ENCODE results near the gene TPD52L3.
A peak's percentile ranks its signal among the peaks of the same experiment; 100 is the strongest.

TPD52L3 gene

DNA sequence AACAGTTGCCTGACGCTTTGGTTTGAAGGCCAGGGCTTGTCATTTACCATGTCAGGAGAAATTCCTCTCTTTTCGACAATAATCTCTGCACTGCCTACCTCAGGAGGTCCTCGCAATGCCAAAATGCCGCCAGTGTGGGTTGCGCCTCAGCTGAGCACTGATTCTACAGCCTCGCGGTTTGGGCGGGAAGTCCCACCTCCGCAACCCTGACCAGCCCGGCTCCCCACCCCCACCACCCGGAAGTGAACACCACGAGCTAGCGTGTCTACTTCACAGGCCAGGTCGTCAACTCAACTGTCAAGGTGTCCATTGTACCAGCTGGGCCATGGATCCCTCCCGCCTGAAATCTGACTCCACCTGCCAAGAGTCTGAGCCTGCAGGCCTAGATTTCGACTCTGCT lies at the start of gene TPD52L3:
TPD52L3 (plus strand) TSS at position 273 of the 400 bp plus-strand sequence. CDS start 221 bp downstream, outside the sequence.
- H3K4me3 Mint-ChIP-seq, result no peak within 1 kb of the TSS
- H3K36me3 Mint-ChIP-seq, result no peaks in the 10 kb centered on the region
- H3K4me1 Mint-ChIP-seq, result no peaks in the 10 kb centered on the region
- H3K9me3 Mint-ChIP-seq, result peaks cover 3% of the 10 kb centered on the region
- H3K27me3 Mint-ChIP-seq, result peaks cover 7% of the 10 kb centered on the region
- H3K27ac Mint-ChIP-seq, result no peak within 1 kb of the TSS
- ATAC-seq, result no peak

DNA sequence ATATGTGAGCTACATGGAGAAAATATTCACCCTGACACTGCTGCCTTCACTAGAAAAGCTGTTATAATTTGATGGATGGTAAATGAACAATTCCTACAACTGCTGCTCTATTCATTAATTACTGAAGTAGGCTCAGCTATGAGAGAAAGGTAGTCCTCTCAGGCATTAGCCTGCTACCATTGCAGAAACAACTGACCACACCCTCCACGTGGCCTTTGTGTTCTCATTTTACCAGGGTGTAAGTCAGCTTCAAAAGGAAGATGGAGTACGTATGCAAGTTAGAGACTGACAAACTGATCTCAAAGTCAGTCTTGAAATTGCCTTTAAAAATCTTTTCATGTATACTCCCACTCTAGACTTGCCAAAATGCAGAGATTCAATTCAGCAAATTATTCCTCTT lies 26.3 kb upstream of the TPD52L3 start:
- no peak for ATAC-seq
- H3K27ac Mint-ChIP-seq, result no peak overlapping the region
- H3K27me3 Mint-ChIP-seq, result peaks cover 11% of the 10 kb centered on the region
- H3K4me1 Mint-ChIP-seq, result no peaks in the 10 kb centered on the region
- H3K36me3 Mint-ChIP-seq, result no peaks in the 10 kb centered on the region
- peaks cover 3% of the 10 kb centered on the region for H3K9me3 Mint-ChIP-seq
- no peak overlapping the region for H3K4me3 Mint-ChIP-seq

DNA sequence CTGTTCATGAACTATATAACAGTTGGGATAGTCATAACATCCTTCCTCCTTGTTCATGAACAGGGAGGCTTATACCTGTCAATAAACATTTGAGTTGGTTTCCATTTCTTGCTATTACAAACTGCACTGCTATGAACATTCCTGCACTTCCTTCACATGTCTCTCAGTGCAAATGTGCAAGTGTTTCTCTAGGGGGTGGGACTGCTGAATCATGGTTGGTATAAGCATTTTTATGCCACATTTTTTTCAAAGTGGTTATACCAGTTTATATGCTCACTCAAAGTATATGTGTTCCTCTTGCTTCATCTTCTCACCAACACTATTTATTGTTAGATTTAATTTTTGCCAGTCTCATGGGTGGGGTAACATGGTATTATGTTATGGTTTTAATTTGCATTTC lies 25.8 kb upstream of the TPD52L3 start:
- H3K27me3 Mint-ChIP-seq, result peaks cover 11% of the 10 kb centered on the region
- H3K4me3 Mint-ChIP-seq, result no peak overlapping the region
- H3K9me3 Mint-ChIP-seq, result peaks cover 3% of the 10 kb centered on the region
- no peaks in the 10 kb centered on the region for H3K4me1 Mint-ChIP-seq
- ATAC-seq, result no peak
- H3K36me3 Mint-ChIP-seq, result no peaks in the 10 kb centered on the region
- H3K27ac Mint-ChIP-seq, result no peak overlapping the region

DNA sequence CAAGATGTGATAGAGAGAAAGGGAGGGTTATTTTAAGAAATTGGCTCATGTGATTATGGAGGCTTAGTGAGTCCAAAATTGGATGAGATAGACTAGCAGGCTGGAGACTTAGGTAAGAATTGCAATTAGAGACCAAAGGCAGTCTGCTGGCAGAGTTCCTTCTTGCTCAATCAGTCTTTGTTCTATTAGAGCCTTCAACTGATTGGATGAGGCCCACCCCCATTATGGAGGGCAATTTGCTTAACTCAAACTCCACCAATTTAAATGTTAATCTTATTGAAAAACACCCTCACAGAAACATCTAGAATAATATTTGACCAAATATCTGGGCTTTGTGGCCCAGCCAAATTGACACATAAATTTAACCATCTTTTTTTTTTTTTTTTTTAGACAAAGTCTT lies 23.9 kb upstream of the TPD52L3 start:
- Mint-ChIP-seq H3K4me1 (no peaks in the 10 kb centered on the region), H3K4me3 (no peak overlapping the region), H3K27me3 (peaks cover 11% of the 10 kb centered on the region), H3K27ac (no peak overlapping the region), H3K36me3 (no peaks in the 10 kb centered on the region), H3K9me3 (peaks cover 2% of the 10 kb centered on the region)
- no peak for ATAC-seq

DNA sequence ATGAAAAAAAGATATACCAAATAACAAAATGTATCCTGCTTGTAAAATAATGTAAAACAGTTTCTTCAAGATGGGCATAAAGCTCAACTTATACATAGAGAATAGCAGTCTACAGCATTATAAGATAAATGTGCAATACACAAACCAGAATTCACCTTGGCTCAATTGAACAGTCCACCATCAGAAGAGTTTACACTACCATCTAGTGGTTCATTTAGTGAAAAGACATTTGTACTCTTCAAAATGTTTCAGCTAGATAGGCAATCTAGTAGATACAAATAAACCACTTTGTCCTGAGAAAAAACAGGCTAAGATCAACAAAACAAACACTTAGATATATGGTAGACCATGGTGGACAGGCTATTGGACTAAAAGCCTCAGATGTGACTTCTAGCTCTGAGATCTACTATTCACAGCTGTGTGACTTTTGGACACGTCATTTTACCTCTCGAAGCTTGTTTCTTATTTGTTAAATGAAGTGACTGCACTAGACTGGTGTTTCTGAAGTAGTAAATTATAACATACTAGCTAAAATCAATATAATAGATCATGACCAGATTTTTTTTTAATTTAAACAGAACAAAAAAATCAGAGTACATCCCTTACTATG lies 22.1 kb upstream of the TPD52L3 start:
- no peaks in the 10 kb centered on the region for H3K36me3 Mint-ChIP-seq
- ATAC-seq, result no peak
- no peaks in the 10 kb centered on the region for H3K4me1 Mint-ChIP-seq
- no peak overlapping the region for H3K27ac Mint-ChIP-seq
- peaks cover 11% of the 10 kb centered on the region for H3K27me3 Mint-ChIP-seq
- H3K9me3 Mint-ChIP-seq, result no peaks in the 10 kb centered on the region
- no peak overlapping the region for H3K4me3 Mint-ChIP-seq

DNA sequence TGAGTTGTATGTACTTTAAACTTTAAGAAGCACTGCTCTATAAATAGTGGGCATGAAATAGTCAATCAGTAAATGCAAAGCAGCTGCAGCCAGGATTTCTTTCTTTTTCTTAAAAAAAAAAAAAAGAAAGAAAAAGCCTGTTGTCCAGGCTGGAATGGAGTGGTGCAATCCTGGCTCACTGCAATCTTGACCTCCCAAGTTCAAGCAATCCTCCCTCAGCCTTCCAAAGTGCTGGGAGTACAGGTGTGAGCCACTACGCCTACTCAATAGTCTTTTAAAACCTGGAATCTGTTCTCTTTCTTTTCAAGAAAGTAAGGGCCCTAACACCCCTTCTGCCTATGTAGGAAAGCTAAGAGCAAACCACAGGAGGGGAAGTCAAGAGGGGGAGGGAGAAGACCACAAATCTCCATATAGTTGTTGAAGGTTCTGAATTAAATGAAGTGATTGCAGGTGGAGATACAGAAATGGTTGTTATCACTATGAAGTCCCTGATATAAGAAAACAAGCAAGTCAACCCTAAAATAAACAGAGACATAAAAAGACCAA lies 20.6 kb upstream of the TPD52L3 start:
- H3K27ac Mint-ChIP-seq, result no peak overlapping the region
- H3K27me3 Mint-ChIP-seq, result peaks cover 11% of the 10 kb centered on the region
- no peaks in the 10 kb centered on the region for H3K36me3 Mint-ChIP-seq
- no peak for ATAC-seq
- no peaks in the 10 kb centered on the region for H3K9me3 Mint-ChIP-seq
- H3K4me3 Mint-ChIP-seq, result no peak overlapping the region
- H3K4me1 Mint-ChIP-seq, result no peaks in the 10 kb centered on the region

DNA sequence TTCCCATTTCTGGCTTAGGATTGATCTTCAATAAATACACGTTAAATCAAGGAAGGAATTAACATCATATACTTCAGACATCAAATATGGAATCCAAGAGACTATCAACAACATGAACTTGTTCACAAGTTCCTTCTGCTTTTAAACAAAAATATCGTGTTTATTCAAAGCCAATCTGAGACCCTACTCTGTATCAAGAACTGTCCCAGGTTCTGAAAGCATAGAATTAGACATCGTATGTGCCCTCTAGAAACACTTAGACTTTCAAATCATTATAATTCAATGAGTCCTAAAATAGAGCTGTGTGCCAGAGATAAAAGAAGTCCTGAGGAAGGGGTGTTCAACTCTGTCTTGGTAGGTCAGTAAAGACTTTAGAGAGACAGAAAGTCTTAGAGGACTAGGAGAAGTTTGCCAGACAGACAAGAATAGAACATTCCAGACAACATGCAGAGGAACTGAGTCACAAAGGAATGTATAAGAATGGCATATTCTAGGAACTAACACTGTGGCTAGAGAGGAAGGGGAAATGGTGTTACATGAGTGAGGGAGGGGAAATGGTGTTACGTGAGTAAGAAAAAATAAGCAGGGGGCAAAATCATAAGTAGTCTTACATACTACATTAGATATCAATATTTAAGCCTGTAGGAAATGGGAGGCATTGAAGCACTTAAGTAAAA lies 2.9 kb downstream of the TPD52L3 start:
- no peaks in the 10 kb centered on the region for H3K4me1 Mint-ChIP-seq
- H3K27ac Mint-ChIP-seq, result no peak overlapping the region
- H3K4me3 Mint-ChIP-seq, result no peak overlapping the region
- H3K36me3 Mint-ChIP-seq, result peaks cover 11% of the 10 kb centered on the region
- H3K27me3 Mint-ChIP-seq, result peaks cover 22% of the 10 kb centered on the region
- no peak for ATAC-seq
- H3K9me3 Mint-ChIP-seq, result peaks cover 11% of the 10 kb centered on the region

DNA sequence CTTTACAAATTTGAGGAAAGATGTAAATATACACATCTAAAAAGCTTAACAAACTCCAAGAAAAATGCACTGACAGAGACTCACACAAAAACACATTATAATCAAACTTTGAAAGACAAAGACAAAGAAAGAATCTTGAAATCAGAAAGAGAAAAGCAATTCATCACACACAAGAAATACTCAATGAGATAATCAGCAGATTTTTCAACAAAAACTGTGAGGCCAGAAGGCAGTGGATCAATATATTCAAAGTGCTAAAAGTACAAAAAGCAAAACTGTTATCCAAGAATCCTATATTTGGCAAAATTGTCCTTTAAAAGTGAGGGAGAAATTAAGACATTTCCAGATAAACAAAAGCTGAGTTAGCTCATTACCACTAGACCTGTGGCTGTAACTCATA lies 6.1 kb downstream of the TPD52L3 start:
- Mint-ChIP-seq H3K4me3 (no peak overlapping the region), H3K9me3 (peaks cover 16% of the 10 kb centered on the region), H3K36me3 (peaks cover 11% of the 10 kb centered on the region), H3K27me3 (peaks cover 50% of the 10 kb centered on the region), H3K27ac (no peak overlapping the region), H3K4me1 (no peaks in the 10 kb centered on the region)
- no peak for ATAC-seq

DNA sequence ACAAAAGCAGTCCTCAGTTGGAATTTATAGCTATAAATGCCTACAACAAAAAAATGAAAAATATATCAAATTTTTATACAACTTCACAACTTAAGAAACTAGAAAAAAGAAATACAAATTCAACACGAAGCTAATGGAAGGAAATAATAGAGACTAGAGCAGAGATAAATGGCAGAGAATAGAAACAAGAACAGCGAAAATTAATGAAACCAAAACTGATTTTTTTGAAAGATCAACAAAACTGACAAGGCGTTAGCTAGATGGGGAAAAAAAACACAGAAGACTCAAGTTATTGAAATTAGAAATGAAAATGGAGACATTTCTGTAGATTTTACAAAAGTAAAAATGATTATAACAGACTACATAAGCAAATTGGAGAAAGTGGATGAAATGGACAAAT lies 20.6 kb downstream of the TPD52L3 start:
- H3K36me3 Mint-ChIP-seq, result no peaks in the 10 kb centered on the region

DNA sequence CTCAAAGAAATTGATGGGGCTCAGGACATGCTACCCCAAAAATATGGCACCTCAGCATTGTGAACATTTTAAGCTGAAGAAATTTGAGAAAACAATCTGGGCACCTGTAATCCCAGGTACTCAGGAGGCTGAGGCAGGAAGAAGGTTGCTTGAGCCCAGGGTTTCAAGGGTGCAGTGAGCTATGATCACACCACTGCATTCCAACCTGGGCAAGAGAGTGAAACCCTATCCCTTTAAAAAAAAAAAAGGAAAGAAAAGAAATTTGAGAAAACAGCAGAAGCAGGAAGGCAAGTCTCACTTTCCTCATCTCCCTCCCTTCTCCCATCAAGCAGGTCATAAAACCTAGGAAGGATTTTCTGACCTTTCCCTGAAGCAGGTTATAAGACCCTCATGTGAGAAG lies 23.6 kb downstream of the TPD52L3 start:
- ATAC-seq, result no peak
- no peak overlapping the region for H3K4me3 Mint-ChIP-seq
- no peak overlapping the region for H3K27ac Mint-ChIP-seq
- no peaks in the 10 kb centered on the region for H3K36me3 Mint-ChIP-seq
- peaks cover 6% of the 10 kb centered on the region for H3K4me1 Mint-ChIP-seq
- no peaks in the 10 kb centered on the region for H3K9me3 Mint-ChIP-seq
- H3K27me3 Mint-ChIP-seq, result peaks cover 18% of the 10 kb centered on the region

More for the DNA sequence above, 20.6 kb downstream of the TPD52L3 start:
- H3K9me3 Mint-ChIP-seq, result no peaks in the 10 kb centered on the region
- no peak for ATAC-seq
- no peak overlapping the region for H3K4me3 Mint-ChIP-seq
- H3K27ac Mint-ChIP-seq, result no peak overlapping the region
- peaks cover 32% of the 10 kb centered on the region for H3K27me3 Mint-ChIP-seq
- H3K4me1 Mint-ChIP-seq, result peaks cover under 1% of the 10 kb centered on the region

DNA sequence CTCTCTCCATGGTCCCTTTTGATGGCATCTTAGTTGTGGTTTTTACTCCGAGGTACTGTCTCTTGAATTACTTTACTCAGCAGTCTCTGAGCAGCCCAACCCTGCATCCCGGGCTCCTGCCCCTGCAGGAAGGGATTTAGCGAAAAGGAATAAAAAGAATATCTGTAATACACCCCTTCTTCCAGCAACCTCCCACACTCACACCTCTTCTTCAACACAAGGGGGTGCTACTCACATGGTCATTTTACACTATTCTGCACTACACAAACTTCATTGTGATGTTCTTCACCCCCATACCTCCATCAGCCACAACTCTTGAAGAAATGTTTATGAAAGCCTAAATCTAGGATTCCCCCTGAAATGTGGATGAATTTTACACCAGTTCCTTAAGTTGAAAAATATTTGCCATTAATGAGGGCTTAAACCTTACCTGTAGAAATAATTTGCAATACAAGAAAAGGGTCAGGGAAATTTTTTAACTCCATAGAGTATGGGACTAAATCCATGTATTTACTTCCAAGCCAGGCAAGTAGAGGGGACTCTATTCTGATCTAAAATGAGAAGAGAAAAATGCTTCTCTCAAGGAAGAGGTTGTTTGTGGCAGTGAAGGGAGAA lies 26.0 kb downstream of the TPD52L3 start:
- no peaks in the 10 kb centered on the region for H3K27me3 Mint-ChIP-seq
- no peaks in the 10 kb centered on the region for H3K9me3 Mint-ChIP-seq
- peak; percentile 87 for ATAC-seq
- no peak overlapping the region for H3K27ac Mint-ChIP-seq
- H3K4me1 Mint-ChIP-seq, result peaks cover 6% of the 10 kb centered on the region
- H3K4me3 Mint-ChIP-seq, result no peak overlapping the region
- H3K36me3 Mint-ChIP-seq, result no peaks in the 10 kb centered on the region

DNA sequence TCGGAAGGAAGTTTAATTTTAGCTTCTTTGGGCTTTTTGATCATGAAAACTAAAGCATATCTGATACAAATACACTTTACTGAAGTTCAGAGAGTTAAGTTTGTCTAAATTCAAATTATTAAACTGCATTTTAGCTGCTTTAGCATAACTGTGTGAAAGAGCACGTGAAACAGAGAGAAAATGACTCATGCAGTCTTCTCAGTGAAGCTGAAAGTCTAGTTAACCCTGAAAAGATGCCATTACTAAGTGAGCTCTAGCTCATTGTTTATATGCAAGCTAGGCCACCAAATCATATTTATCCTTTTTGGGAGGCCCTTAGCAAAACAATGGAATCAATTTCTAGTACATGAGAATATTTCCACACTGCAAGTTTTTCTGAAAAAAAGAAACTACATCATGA lies 27.6 kb downstream of the TPD52L3 start:
- H3K27me3 Mint-ChIP-seq, result no peaks in the 10 kb centered on the region
- H3K36me3 Mint-ChIP-seq, result no peaks in the 10 kb centered on the region
- peaks cover 6% of the 10 kb centered on the region for H3K4me1 Mint-ChIP-seq
- no peak overlapping the region for H3K4me3 Mint-ChIP-seq
- ATAC-seq, result no peak
- H3K27ac Mint-ChIP-seq, result no peak overlapping the region
- no peaks in the 10 kb centered on the region for H3K9me3 Mint-ChIP-seq

DNA sequence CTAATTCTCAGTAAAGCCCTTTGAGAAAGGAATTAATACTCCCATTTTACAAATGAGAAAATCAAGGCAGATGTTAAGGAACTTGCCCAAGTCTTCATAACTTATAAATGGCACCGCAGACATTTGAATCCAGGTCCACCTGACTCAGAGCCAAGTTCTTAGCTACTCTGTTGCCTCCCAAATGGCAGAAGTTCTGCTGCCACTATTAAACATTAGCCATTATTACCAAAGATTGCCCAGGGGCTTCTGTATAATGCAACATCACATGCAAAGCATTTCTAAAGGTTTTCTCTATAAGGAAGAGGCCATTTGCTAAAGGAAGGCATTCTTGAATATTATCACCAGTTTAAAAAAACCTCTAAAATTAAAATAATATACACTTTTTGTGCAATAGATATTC lies 28.3 kb downstream of the TPD52L3 start:
- Mint-ChIP-seq H3K27ac (no peak overlapping the region), H3K36me3 (no peaks in the 10 kb centered on the region), H3K27me3 (no peaks in the 10 kb centered on the region), H3K4me1 (peaks cover 6% of the 10 kb centered on the region), H3K9me3 (no peaks in the 10 kb centered on the region), H3K4me3 (no peak overlapping the region)
- ATAC-seq, result no peak

DNA sequence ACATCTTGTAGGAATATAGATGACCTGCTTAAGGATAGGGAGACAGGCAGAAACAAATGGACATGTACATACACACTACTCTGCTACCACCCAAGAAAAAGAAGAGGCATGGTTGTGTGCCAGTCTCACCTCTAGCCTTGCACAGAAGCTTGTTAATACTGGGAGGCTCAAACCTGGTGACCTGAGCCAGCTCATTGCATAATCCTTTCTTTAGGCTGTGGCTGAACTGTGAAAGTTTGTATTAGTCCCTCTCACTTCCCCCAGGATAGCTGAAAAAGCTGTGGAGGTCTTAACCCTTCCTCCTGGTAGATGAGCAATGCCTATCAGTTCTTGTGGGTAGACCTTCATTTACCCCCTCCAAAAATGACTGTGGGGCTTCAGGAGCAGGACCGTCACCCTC lies 28.7 kb downstream of the TPD52L3 start:
- Mint-ChIP-seq H3K27me3 (no peaks in the 10 kb centered on the region), H3K9me3 (no peaks in the 10 kb centered on the region)

DNA sequence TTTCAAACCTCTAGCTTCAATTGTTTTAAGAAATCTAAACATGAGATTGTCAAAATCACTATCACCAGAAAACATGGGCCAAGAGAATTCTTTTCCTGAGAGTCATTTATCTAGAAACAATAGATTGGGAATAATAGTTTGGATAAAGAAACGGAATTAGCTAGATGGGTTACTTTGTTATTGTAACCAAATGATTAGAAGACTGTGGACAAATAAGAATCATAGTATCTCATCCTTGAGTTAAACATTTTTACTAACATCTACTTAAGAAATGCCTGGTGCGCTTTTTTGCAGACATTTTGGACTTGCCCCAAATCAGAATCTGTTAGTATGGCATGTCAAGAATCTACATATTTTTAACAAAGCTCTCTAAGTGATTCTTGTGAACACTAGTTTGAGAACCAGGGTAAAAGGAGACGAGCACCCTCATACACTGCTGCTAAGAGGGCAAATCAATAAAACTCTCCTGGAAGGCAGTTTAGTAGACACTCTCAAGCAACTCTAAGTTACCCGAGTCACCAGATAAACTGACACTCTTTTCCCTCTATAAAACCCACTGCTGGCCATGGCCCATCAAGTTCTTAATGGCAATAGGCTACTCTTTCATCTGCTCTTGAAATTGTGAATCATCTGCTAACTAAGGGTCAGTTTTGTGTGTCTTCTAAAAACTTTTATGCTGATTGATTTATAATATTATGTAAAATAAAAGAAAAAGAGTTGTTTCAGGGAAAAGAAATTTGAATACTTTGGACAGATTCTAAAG lies 39.1 kb downstream of the TPD52L3 start:
- Mint-ChIP-seq H3K27ac (no peak overlapping the region), H3K4me3 (no peak overlapping the region), H3K4me1 (no peaks in the 10 kb centered on the region), H3K36me3 (no peaks in the 10 kb centered on the region), H3K9me3 (peaks cover 3% of the 10 kb centered on the region), H3K27me3 (no peaks in the 10 kb centered on the region)
- ATAC-seq, result no peak

More for the DNA sequence above, 28.7 kb downstream of the TPD52L3 start:
- Mint-ChIP-seq H3K36me3 (no peaks in the 10 kb centered on the region), H3K4me1 (peaks cover 6% of the 10 kb centered on the region), H3K27ac (no peak overlapping the region), H3K4me3 (no peak overlapping the region)
- no peak for ATAC-seq
